GM21576 (cell line): ENCODE data around the gene CACNA1A.
"Not testable (repeated sequence)": the region's sequence is repeated elsewhere in the genome, so short reads cannot be mapped to it uniquely, and the experiment has no call there.

Source experiments
- ATAC-seq: cut with Tn5 transposase; IDR thresholded peaks from one replicate; pipeline ENCODE4 v1.9.1; 2021; ENCODE audit warnings: mild to moderate bottlenecking, moderate library complexity; ENCODE audit not compliant: unreplicated experiment

Gene CACNA1A

GRCh38 chr19:13506471-13506820 lies at the start of gene CACNA1A:
Gene CACNA1A, minus strand, starts transcription at chr19:13506479. Its CDS starts 255 bp downstream, at chr19:13506224.
- ATAC-seq = no peak

- no peak for ATAC-seq
Observed at GRCh38 chr19:13554506-13555240, 48.4 kb upstream of the CACNA1A start.

- ATAC-seq = no peak
Observed at GRCh38 chr19:13553880-13554400, 47.7 kb upstream of the CACNA1A start.

GRCh38 chr19:13548131-13548530 lies 41.9 kb upstream of the CACNA1A start:
- no peak for ATAC-seq

- no peak for ATAC-seq
Observed at GRCh38 chr19:13547102-13547501, 40.8 kb upstream of the CACNA1A start.

- no peak for ATAC-seq
Observed at GRCh38 chr19:13544423-13544822, 38.1 kb upstream of the CACNA1A start.

GRCh38 chr19:13541554-13541953 lies 35.3 kb upstream of the CACNA1A start:
- no peak for ATAC-seq

- ATAC-seq = no peak
Observed at GRCh38 chr19:13539332-13539731, 33.1 kb upstream of the CACNA1A start.

GRCh38 chr19:13538601-13539253 lies 32.4 kb upstream of the CACNA1A start:
- ATAC-seq = no peak

GRCh38 chr19:13537454-13537853 lies 31.2 kb upstream of the CACNA1A start:
- no peak for ATAC-seq

- ATAC-seq = no peak
Observed at GRCh38 chr19:13530720-13531119, 24.4 kb upstream of the CACNA1A start.

GRCh38 chr19:13529721-13530120 lies 23.4 kb upstream of the CACNA1A start:
- ATAC-seq = not testable (repeated sequence)

- ATAC-seq = no peak
Observed at GRCh38 chr19:13526552-13526951, 20.3 kb upstream of the CACNA1A start.

GRCh38 chr19:13521066-13521465 lies 14.8 kb upstream of the CACNA1A start:
- no peak for ATAC-seq

GRCh38 chr19:13511947-13512346 lies 5.7 kb upstream of the CACNA1A start:
- ATAC-seq = no peak

- no peak for ATAC-seq
Observed at GRCh38 chr19:13507053-13507611, 853 bp upstream of the CACNA1A start.

GRCh38 chr19:13505761-13506470 lies 363 bp downstream of the CACNA1A start:
- no peak for ATAC-seq

- ATAC-seq = no peak
Observed at GRCh38 chr19:13505164-13505695, 1.0 kb downstream of the CACNA1A start.

GRCh38 chr19:13503570-13504235 lies 2.6 kb downstream of the CACNA1A start:
- ATAC-seq = no peak

GRCh38 chr19:13502231-13502630 lies 4.0 kb downstream of the CACNA1A start:
- no peak for ATAC-seq

- ATAC-seq = no peak
Observed at GRCh38 chr19:13499692-13500091, 6.6 kb downstream of the CACNA1A start.
